HAP-1 (cell line): Measurements from ENCODE around the gene AGPS.

Experiments used
- DNase-seq, 2 experiments: peaks; one replicate each; pipeline ENCODE4 v3.0.0-alpha.2; 2016 to 2020; ENCODE audit warnings: low spot score in 2 of 2
- H3K27me3 ChIP-seq: fragments of 250-450 bp; sonication (Bioruptor Pico); 2 replicates; pipeline ENCODE4 v1.5.1; 2020; ENCODE audit warnings: low read depth, mild to moderate bottlenecking, moderate library complexity
- H3K36me3 ChIP-seq: fragments of 250-450 bp; sonication (Bioruptor Pico); replicated peaks from 2 replicates; pipeline ENCODE4 v1.5.1; 2020; ENCODE audit warnings: mild to moderate bottlenecking
- H3K4me1 ChIP-seq: fragments of 250-450 bp; sonication (Bioruptor Pico); 2 replicates; pipeline ENCODE4 v1.5.1; 2020; ENCODE audit warnings: mild to moderate bottlenecking
- H3K4me3 ChIP-seq: fragments of 250-450 bp; sonication (Bioruptor Pico); 2 replicates; pipeline ENCODE4 v1.5.1; 2020; ENCODE audit warnings: mild to moderate bottlenecking, moderate library complexity
- H3K9me3 ChIP-seq: fragments of 250-450 bp; sonication (Bioruptor Pico); 2 replicates; pipeline ENCODE4 v1.5.1; 2020; ENCODE audit warnings: mild to moderate bottlenecking, moderate library complexity
- in situ Hi-C: fragments of 300-500 bp; cut with MboI; formaldehyde crosslinking; loops from 3 replicates; pipeline ENCODE4 v1.14.3; 2020; ENCODE audit warnings: low sequenced_read_pairs, inconsistent platforms, mixed read lengths

The AGPS gene

DNA sequence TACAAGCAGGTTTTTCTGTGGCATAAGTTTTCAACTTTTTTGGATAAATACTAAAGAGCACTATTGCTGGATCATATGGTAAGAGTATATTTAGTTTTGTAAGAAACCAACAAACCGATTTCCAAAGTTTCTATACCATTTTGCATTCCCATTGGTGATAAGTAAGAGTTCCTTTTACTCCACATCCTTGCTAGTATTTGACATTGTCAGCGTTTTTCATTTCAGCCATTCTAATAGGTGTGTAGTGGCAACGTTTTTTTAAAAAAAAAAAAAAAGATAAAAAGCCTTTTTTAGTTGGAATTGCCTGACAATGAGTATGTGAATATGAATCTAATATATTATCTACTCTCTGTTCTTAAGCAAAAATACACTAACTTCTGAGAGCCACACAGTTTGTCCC lies 185.9 kb downstream of the AGPS start:
- H3K4me3 ChIP-seq, result no peak overlapping the region
- no peaks in the 10 kb centered on the region for H3K27me3 ChIP-seq
- no peaks in the 10 kb centered on the region for H3K9me3 ChIP-seq
- H3K4me1 ChIP-seq, result no peaks in the 10 kb centered on the region
- H3K36me3 ChIP-seq, result no peaks in the 10 kb centered on the region
- no peak for DNase-seq
- in situ Hi-C loops, result no loop called here

DNA sequence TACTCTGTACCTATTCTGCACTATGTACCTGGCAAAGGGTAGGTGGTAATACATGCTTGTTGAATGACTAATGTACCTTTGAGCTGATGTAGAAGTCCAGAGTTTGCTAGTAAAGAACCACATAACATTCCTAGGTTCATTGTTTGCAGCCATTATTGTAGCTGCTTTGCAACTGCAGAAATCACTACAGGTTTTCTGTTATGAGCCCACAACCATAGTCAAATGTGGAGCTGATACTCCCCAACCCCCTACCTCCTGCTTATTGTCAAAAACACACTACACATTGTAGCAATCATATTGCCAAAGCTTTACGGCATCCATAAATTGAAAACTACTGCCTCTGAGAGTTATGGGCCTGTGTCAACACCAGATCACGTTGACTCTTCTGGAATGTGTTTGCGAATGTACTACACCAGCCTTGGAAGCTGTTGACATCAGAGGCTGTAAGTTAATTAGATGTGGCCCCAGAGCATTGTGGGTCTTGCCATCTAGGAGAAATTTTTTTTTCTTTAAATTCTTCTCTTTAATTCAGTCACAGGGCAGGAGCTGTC lies 187.0 kb downstream of the AGPS start:
- H3K4me1 ChIP-seq, result no peaks in the 10 kb centered on the region
- H3K27me3 ChIP-seq, result no peaks in the 10 kb centered on the region
- no peak overlapping the region for H3K4me3 ChIP-seq
- no peaks in the 10 kb centered on the region for H3K36me3 ChIP-seq
- in situ Hi-C loops, result no loop called here
- H3K9me3 ChIP-seq, result no peaks in the 10 kb centered on the region
- DNase-seq, result no peak

DNA sequence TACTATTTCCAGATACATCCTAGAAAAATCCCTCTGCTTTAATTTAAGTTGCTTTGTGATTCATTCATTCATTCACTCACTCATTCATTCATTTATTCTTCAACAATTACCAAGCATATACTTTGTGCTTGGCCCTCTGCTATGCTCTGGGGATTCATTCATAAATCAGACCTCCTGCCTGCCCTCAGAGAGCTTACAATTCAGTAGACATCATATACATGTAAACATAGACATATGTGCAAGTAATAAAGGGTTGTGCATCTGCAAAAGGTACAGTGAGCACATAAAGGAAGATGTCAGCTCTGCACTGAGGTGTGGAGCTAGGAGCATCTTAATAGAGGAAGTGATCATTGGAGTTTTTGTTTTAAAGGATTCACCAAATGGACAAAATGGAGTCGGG lies 189.4 kb downstream of the AGPS start:
- DNase-seq, result no peak
- no peaks in the 10 kb centered on the region for H3K4me1 ChIP-seq
- in situ Hi-C loops, result no loop called here
- no peaks in the 10 kb centered on the region for H3K36me3 ChIP-seq
- H3K27me3 ChIP-seq, result no peaks in the 10 kb centered on the region
- no peaks in the 10 kb centered on the region for H3K9me3 ChIP-seq
- no peak overlapping the region for H3K4me3 ChIP-seq

DNA sequence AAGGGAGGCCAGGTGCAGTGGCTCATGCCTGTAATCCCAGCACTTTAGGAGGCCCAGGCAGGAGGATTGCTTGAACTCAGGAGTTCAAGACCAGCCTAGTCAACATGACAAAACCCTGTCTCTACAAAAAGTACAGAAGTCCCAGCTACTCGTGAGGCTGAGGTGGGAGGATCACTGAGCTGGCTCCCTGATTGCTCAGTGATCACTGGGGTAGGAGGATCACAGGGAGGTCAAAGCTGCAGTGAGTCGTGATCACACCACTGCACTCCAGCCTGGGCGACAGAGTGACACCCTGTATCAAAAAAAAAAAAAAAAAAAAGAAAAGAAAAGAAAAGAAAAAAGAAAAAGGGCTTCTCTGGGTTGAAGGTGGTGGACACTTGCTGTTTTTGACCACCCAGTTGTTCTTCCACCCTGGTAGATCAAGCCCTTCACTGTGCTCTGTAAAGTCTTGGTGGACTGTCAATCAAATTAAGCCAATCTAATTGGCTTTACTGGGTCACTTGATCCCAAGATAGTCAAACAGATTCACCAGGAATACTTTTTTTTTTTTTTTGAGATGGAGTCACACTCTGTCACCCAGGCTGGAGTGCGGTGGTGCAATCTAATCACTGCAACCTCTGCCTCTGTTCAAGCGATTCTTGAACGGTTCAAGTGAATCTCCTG lies 191.6 kb downstream of the AGPS start:
- Histone ChIP-seq H3K27me3 (no peaks in the 10 kb centered on the region), H3K36me3 (no peaks in the 10 kb centered on the region), H3K4me1 (no peaks in the 10 kb centered on the region), H3K4me3 (no peak overlapping the region), H3K9me3 (no peaks in the 10 kb centered on the region)
- in situ Hi-C loops, result no loop called here
- no peak for DNase-seq

DNA sequence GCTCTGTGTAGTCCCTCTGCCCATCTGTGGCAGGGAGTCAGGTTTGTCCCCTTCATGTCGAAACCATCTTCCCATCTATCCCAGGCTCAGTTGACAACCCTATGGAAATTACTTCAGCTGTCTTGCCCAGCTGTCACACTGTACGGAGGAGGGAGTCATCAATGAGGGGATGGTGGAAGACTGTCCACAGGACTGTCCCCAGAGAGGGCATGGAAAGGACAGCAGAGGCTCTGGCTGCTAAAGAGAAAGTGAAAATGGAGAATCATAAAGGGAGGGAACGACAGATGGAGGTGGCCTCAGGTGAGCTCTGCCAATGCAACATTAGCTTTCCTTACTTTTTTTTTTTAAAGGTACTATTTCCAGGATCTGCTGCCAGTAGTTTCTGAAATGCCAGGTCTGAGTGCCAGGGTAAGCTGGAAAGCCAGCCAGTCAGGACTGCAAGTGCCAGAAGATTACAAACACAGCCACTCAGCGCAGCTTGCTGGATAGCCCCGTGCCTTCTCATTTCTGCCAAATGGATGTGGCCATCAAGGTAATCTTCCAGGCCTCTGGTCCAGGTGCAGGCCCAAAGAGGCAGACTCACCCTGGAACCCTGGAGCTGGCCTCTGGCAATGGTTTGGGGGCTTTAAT lies 192.8 kb downstream of the AGPS start:
- no peak overlapping the region for H3K4me3 ChIP-seq

DNA sequence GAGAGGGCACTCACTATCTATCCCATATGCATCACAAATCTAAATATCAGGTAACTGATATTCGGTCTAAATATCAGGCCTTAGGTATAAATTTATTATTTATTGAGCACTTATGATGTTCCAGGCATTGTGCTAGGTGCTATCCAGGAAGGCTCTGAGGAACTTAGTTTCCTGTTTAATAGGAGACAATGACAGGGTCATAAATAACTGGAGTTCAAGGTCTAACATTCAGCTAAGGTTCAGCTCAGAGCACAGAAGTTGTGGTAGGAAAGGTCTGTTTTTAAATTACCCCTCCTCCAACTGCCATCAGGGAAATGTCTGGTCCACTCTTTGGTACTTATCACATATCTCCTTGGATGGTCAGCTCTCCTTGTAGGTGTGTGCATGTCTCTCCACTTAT lies 193.6 kb downstream of the AGPS start:
- H3K4me3 ChIP-seq, result no peak overlapping the region
- no peaks in the 10 kb centered on the region for H3K4me1 ChIP-seq
- no peaks in the 10 kb centered on the region for H3K9me3 ChIP-seq
- in situ Hi-C loops, result no loop called here
- no peaks in the 10 kb centered on the region for H3K27me3 ChIP-seq
- no peaks in the 10 kb centered on the region for H3K36me3 ChIP-seq
- DNase-seq, result no peak

More for the DNA sequence above, 192.8 kb downstream of the AGPS start:
- Histone ChIP-seq H3K27me3 (no peaks in the 10 kb centered on the region), H3K4me1 (no peaks in the 10 kb centered on the region), H3K9me3 (no peaks in the 10 kb centered on the region), H3K36me3 (no peaks in the 10 kb centered on the region)
- no peak for DNase-seq
- in situ Hi-C loops, result no loop called here

DNA sequence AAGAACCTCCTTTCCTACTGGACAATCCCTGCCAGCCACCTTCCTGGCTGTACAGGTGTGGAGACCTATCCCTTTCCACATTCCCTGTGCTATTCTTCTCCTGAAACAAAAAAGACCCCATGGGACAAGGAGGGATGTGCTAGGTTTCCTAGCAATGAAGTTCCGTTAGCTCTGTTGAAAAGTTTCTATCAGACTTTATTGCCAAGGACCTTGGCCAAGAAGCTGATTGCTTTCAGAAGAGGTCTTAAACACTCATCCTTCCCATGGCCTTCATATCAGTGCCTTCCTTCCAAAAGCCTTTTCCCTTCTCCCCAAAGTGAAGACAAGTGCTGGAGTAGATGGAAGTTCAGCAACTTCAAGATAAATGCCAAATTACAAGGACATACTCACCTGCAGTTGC lies 194.8 kb downstream of the AGPS start:
- no peaks in the 10 kb centered on the region for H3K36me3 ChIP-seq
- no peak overlapping the region for H3K4me3 ChIP-seq
- H3K4me1 ChIP-seq, result no peaks in the 10 kb centered on the region
- in situ Hi-C loops, result no loop called here
- no peak for DNase-seq
- H3K9me3 ChIP-seq, result no peaks in the 10 kb centered on the region
- H3K27me3 ChIP-seq, result no peaks in the 10 kb centered on the region

DNA sequence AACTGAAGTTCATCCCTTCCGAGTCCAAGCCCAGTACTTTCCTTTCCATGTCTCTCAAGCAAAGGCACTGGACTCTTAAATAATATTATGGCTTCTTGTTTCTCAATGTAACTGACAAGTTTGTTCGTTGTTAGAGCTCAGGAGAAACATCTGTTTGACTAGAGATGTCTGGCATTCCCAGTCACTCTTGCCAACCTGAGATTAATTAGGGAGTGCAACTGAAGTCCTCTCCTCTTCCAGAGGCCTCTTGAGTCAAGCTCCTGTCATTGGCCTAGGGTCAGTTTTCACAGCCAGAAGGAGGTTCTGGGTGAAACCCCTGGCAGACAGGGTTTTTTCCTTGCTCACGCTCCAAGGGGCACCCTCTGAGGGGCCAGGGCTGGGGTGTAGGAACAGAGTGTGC lies 196.1 kb downstream of the AGPS start:
- no peak overlapping the region for H3K4me3 ChIP-seq
- H3K4me1 ChIP-seq, result peaks cover 4% of the 10 kb centered on the region; the same call in 1 of the 2 replicates
- H3K9me3 ChIP-seq, result no peaks in the 10 kb centered on the region
- DNase-seq, result no peak
- in situ Hi-C loops, result no loop called here
- no peaks in the 10 kb centered on the region for H3K27me3 ChIP-seq
- no peaks in the 10 kb centered on the region for H3K36me3 ChIP-seq

DNA sequence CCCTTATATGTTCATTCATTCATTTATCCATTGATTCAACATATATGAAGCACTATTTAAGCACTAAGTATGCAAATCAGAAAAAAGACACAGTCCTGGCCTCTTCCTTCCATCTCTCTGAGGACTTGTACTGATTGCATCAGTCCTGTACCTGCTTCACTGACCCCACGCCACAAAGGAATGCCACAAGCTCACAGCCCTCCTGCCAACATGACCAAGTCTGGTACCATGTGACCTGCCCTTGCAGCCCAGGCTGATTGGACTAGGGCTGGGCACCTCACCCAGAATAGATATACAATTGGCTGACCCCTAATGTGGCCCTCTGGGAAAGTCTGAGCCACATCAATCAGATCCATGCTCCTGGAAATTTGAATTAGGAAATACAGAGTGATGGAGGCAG lies 196.6 kb downstream of the AGPS start:
- no peaks in the 10 kb centered on the region for H3K27me3 ChIP-seq
- in situ Hi-C loops, result no loop called here
- no peaks in the 10 kb centered on the region for H3K9me3 ChIP-seq
- no peak overlapping the region for H3K4me3 ChIP-seq
- H3K4me1 ChIP-seq, result peaks cover 4% of the 10 kb centered on the region; the same call in 1 of the 2 replicates
- H3K36me3 ChIP-seq, result no peaks in the 10 kb centered on the region
- no peak for DNase-seq

DNA sequence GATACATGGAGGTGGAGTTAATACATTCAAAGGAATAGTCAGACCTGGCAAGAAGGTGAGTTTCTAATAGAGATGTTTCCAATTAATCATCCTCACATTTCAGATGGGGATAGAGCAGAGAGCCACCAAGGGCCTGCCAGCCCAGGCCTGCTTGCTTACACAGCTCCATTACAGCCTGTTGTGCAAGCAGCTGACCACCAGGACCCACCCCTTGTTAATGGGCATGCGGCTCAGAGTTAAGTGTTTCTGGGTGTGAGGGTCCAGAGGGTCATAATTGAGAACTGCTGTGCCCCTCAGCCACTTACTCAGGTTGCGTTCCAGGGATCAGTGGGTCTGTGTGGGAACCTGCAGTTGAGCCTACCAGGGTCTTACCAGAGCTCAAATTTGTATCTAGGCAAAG lies 199.8 kb downstream of the AGPS start:
- peaks cover 11% of the 10 kb centered on the region for H3K4me1 ChIP-seq
- H3K36me3 ChIP-seq, result no peaks in the 10 kb centered on the region
- no peaks in the 10 kb centered on the region for H3K9me3 ChIP-seq
- DNase-seq, result no peak
- H3K27me3 ChIP-seq, result no peaks in the 10 kb centered on the region
- in situ Hi-C loops, result no loop called here
- H3K4me3 ChIP-seq, result no peak overlapping the region

DNA sequence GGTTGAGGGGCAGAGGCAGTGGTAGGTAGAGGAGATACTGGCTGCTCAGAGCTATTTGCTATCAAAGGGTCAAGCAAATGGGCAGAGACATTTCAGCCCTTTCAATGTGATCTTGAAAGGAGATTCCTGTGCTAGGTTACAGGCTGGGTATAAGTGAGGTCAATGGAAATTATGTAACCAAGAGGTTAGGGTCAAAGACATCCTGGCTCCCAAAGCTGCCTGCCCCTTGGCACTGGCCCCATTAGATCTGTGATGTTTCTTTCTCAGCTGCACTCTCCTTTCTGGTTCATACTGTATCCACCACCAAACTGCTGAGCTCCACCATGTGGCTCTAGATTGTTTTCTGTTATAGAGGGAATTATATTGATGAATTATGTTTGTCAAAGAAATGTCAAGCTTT lies 200.4 kb downstream of the AGPS start:
- in situ Hi-C loops, result no loop called here
- Histone ChIP-seq H3K4me1 (peaks cover 15% of the 10 kb centered on the region), H3K27me3 (no peaks in the 10 kb centered on the region), H3K9me3 (no peaks in the 10 kb centered on the region), H3K36me3 (no peaks in the 10 kb centered on the region), H3K4me3 (no peak overlapping the region)
- no peak for DNase-seq

DNA sequence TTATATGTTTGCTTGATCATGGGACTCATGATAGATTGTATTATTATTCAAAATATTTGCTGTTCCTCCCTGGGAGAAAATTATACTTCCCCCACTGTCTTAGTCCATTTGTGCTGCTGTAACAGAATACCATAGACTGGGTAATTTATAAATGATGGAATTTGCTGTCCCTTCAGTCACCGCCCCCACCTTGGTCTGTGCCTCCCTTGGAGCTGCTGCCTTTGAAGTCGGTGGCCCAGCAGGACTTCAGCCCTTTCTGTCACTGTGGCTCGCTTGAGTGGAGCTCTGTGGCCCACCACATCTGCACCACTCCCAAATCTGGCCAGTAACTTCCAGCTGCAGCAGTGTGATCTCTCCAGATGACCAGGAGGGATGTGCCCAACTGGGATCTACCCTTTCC lies 200.8 kb downstream of the AGPS start:
- Histone ChIP-seq H3K4me1 (peaks cover 19% of the 10 kb centered on the region), H3K27me3 (no peaks in the 10 kb centered on the region), H3K4me3 (no peak overlapping the region), H3K36me3 (no peaks in the 10 kb centered on the region), H3K9me3 (no peaks in the 10 kb centered on the region)
- in situ Hi-C loops, result no loop called here
- no peak for DNase-seq
